ENCODE data around the gene LIME1.

Gene LIME1

DNA sequence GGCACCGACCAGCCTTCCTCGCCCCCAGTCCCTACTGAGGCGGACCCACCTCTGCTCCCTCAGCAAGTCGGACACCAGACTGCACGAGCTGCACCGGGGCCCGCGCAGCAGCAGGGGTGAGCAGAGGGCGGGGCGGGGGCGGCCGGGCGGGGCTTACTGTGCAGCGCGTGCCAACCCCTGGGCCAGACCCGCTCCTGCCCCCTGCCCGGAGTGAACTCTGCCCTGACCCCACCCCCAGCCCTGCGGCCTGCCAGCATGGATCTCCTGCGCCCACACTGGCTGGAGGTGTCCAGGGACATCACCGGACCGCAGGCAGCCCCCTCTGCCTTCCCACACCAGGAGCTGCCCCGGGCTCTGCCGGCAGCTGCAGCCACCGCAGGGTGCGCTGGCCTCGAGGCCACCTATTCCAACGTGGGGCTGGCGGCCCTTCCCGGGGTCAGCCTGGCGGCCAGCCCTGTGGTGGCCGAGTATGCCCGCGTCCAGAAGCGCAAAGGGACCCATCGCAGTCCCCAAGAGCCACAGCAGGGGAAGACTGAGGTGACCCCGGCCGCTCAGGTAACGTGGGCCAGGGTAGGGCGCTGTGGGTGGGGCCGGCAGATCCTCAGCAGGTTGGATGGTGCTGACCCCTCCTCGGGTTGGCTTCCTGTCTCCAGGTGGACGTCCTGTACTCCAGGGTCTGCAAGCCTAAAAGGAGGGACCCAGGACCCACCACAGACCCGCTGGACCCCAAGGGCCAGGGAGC lies 1.7 kb downstream of the LIME1 start:
- no peak for DNase-seq (ENCODE audit: low read depth in 3 of 3)

DNA sequence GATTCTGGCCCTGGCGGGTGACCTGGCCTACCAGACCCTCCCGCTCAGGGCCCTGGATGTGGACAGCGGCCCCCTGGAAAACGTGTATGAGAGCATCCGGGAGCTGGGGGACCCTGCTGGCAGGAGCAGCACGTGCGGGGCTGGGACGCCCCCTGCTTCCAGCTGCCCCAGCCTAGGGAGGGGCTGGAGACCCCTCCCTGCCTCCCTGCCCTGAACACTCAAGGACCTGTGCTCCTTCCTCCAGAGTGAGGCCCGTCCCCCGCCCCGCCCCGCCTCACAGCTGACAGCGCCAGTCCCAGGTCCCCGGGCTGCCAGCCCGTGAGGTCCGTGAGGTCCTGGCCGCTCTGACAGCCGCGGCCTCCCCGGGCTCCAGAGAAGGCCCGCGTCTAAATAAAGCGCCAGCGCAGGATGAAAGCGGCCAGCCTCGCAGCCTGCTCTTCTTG lies 2.2 kb downstream of the LIME1 start:
- no peak for DNase-seq (ENCODE audit: low read depth in 3 of 3)

DNA sequence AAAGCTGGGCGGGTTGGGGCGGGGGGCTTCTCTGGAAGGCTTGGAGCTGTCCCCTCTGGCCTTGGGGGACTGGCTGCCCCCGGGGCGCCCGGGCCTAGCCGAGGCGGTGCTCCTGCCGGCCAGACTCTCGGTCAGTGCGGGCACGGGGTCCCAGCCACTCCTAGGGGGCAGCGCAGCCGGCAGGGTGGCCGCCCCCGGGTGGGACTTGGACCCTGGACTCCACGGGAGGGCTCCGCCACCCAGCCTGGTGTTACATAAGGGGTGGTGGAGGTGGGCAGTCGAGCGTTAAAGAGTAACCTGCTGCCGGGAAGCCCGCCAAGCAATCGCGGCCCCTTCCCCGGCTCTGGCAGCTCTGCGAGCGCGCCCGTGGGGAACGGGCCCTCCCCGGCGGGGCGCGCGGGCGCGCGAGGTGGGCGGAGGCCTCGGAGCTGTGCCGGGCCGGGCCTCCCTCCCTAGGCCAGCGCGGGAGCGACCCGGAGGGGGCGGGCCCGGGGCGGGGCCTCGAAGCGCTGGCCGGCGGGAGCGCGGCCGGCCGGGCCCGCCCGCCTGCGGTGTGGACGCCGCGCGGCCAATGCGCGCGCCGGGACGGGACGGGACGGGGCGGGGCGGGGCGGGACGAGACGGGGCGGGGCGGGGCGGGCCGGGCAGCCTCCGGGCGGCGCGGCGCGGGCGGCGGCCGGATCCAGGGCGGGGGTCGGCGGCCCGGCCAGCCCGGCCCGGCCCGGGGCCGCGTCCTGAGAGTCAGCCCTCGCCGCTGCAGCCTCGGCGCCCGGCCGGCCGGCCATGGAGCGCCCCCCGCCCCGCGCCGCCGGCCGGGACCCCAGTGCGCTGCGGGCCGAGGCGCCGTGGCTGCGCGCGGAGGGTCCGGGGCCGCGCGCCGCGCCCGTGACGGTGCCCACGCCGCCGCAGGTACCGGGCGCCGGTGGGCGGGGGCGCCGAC lies 2.9 kb downstream of the LIME1 start, which contains the start of gene SLC2A4RG:
SLC2A4RG (plus strand) TSS at position 647 of the 940 bp plus-strand sequence; CDS start at position 784, 137 bp downstream.
- DNase-seq (ENCODE audit: low read depth in 3 of 3), result no peak

DNA sequence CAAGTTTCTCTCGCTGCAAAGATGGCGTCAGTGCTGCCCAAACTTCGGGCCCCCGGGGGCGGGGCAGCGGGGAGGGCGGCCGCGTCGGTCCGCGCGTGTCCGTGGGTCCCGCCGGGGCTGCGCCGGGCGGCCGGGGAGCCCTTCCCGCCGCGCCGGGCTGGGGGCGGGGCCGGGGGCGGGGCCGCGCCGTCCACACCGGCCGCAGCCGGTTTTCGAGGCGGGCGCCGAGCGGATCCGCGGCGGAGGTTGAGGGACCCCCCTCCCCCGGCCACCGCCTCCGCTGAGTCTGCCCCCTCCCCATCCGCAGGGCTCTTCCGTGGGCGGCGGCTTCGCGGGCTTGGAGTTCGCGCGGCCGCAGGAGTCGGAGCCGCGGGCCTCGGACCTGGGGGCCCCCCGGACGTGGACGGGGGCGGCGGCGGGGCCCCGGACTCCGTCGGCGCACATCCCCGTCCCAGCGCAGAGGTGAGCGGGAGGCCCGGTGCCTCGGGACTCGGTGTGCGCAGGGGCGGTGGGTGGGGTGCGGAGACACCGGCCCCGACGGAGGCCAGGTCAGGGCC lies 3.7 kb downstream of the LIME1 start:
- no peak for DNase-seq (ENCODE audit: low read depth in 3 of 3)

DNA sequence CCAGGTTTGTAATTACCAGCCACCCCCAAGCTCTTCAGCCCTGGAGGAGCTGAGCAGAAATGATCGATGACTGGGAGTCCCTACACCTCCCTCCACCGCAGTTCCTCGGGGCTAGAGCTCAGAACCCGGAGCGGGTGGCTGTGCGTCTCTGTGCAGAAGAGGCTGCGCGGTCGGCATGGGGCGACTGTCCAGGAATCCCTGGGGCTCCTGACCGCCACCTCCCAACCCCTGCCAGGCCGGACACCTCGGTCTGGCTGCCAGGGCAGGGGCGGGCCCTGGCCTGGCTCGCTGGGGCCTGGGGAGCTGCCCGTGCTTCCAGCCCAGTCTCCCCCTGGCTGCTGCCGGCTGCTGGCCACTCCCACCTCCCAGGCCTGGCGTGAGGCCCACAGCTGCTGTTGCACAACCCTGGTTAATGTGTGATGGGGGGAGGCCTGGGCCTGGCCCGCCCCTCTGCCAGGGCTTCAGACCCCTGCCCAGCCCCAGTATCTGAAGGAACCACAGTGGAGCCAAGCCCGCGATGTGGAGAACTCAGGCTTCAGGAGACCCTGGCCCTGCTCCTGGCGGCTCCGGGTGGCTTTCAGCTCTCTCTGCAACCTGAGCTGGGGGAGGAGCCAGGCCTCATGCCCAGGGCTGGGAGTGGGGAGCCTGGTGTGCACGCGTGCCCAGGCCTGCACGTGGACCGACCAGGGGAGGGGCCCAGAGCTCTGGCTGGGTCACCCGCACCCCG lies 4.3 kb downstream of the LIME1 start:
- no peak for DNase-seq (ENCODE audit: low read depth in 3 of 3)

DNA sequence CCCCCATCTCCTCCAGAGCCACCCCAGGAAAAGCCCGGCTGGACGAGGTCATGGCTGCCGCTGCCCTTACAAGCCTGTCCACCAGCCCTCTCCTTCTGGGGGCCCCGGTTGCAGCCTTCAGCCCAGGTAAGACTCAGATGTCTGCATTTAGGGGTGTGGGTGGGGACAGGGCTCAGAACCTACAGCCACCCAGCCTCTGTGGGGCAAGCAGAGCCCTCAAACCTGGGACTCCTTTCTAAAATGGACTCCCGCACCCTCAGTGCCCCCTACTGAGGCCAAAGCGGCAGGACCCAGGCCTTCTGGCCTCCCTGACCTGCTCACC lies 4.9 kb downstream of the LIME1 start:
- no peak for DNase-seq (ENCODE audit: low read depth in 3 of 3)

DNA sequence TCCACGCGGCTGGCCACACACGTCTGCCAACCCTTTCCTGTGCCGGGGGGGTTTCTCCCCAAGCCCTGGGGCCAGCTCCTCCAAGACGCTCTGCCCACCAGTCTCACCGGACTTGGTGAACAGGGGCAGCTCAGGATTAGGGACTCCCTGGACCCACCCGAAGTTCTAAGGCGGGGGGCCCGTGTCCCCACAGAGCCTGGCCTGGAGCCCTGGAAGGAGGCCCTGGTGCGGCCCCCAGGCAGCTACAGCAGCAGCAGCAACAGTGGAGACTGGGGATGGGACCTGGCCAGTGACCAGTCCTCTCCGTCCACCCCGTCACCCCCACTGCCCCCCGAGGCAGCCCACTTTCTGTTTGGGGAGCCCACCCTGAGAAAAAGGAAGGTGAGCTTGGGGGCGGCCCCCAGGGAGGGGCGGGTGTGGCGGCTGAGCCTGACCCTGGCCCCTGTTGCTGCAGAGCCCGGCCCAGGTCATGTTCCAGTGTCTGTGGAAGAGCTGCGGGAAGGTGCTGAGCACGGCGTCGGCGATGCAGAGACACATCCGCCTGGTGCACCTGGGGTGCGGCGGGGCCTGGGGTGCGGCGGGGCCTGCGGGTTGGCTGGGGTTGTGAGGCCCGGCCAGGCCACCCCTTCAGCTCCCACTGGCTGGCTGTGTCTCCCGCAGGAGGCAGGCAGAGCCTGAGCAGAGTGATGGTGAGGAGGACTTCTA lies 5.4 kb downstream of the LIME1 start:
- DNase-seq (ENCODE audit: low read depth in 3 of 3), result no peak

DNA sequence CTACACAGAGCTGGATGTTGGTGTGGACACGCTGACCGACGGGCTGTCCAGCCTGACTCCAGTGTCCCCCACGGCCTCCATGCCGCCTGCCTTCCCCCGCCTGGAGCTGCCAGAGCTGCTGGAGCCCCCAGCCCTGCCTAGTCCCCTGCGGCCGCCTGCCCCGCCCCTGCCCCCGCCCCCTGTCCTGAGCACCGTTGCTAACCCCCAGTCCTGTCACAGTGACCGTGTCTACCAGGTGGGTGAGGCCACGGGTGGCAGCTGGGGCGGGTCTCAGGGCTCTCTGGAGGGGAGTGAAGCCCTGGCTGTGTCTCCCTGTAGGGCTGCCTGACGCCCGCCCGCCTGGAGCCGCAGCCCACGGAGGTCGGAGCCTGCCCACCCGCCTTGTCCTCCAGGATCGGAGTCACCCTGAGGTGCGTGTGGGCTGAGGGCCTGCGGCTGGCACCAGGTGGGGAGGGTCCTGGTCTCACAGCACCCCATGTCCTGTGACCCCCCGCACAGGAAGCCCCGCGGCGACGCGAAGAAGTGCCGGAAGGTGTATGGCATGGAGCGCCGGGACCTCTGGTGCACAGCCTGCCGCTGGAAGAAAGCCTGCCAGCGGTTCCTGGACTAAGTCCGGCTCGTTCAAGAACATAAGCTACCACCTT lies 6.0 kb downstream of the LIME1 start:
- no peak for DNase-seq (ENCODE audit: low read depth in 3 of 3)

DNA sequence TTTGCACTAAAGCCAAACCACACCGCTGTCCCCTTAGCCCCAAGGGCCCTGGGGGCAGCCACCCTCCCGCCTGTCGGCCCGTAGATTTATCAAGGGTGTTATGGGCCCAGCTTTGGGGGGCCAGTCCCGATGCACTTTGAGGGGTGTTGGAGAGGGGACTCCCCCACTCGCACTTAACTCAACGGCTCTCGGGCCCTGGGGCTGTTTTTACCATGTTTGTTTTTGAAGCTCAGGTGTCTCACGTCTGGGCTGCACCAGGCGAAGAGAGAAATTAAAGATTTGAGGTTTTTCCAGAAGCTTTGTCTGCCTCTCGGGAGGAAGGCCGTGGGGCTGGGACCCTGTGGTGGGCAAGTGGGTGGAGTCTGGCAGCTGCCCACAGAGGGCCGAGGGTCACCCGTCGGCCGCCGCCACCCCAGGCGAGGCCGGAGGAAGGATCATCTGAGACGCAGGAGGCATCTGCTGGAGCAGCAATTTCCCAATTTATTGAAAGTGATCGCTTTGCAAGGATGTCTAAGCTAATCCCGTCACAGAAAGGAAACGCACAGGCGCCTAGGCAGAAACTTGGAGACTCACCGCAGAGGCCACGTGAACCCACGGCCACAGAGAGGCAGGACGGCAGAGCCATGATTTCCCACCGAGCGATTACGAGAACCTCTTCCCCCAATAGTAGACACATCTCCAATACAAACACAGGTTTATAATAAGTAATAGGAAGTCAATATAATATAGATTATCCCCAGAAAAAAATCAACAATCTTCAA lies 6.9 kb downstream of the LIME1 start:
- DNase-seq (ENCODE audit: low read depth in 3 of 3), result no peak

DNA sequence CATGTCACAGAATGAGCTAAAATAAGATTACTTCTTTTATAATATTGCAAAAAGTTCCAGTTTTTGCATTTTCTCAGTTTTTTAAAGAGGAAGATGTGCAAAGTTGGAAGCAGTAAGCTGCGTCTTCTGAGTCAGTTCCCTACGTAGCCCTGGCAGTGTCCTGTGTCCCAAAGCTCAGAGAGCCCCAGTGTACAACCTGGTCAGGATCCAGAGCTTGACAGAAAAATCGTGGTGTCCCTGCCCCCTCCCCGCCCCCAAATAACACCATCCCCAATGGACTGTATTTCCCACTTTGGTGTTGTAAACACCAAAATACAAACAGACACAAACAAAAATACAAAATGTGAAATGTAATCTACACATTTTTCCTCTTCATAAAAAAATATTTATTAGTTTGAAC lies 7.7 kb downstream of the LIME1 start:
- DNase-seq (ENCODE audit: low read depth in 3 of 3), result no peak

DNA sequence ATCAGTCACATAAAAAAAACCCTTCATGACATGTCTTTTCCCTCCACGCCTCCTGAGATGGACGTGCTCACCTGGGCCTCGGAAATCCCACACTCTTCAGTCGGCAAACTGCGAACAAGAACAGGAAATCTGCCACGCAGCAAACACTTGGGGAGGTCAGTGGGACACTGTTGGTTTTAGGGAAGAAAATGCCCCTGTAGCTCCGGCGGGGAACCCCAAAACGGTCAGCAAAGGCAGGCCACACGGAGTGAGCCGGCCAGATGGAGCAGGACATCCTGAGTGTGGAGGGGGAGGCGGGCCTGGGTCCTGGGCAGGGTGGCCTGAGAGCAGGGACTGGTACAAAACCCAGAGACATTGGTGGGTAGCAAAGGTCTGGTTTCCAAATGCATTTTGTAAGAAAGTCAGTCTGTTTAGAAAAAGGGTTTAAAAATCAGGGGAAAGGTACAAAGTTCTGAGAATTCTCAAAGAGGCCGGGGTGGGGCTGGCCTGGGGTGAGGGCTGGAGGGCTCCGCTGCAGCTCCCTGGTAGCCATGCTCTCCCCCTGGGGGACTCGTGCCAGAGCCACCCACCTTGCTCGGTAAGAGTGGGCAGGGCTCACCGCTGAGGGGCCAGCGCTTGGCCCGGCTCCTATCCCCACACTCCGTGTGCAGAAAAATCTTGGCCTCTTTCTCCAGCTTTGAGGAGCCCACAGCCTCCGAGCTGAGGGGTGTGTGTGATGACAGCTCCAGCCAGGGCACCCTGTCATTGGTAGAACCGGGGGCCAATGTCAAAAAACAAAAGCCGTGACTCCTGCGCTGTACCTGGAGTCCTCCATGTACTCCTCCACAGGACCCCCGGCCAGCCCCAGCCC lies 8.3 kb downstream of the LIME1 start:
- DNase-seq (ENCODE audit: low read depth in 3 of 3), result no peak

DNA sequence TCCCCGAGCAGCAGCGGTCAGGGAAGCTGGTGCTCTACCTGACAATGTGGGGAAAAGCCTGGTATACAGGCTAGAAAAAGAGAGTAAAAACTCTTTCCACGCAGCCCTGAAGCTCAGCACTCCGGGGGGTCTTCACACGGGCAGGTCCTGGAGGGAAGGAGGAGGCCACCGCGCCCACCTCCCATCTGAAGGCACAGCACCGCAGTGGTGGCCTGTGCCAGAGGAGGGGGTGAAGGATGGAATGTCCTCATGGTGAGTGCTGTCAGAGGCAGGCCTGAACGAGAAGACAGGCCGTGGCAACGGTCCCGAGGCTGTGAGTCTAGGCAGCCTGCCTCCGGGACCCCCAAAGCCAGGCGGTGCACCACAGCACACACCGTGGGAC lies 9.0 kb downstream of the LIME1 start:
- DNase-seq (ENCODE audit: low read depth in 3 of 3), result no peak

DNA sequence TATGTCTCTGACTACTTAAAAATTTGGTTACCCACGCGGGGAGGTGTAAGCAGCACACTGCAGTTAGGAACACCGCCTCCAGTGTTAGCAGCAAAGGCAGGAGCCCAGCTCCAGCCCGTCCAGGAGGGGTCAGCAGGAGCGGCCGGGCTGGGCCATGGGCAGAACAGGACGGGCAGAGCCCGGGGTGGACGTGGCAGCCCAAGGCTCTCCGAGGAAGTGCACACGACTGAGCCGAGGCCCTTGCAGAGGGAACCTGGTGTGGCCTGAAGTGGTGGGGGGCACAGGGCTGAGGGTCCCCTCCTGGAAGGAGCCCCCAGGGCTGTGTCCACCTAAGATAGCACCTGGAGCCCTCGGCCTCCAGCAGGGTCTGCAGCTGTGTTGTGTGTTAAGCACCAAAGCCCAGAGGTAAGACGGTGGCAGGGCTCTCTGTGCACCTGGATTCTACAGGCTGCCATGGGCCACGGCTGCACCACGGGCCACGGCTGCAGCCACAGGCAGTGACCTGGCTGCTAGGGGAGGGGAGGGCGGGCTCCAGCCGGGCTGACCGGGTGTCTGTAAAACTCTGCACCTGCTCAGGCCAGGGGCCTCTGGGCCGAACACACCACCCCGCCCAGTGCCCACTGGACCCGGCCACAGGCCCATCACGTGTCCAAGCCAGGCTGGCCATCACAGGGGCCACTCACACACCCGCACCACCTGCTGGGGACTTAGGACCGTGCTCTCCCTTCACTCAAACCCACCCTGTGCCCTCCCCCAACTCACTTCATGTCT lies 9.7 kb downstream of the LIME1 start:
- no peak for DNase-seq (ENCODE audit: low read depth in 3 of 3)

DNA sequence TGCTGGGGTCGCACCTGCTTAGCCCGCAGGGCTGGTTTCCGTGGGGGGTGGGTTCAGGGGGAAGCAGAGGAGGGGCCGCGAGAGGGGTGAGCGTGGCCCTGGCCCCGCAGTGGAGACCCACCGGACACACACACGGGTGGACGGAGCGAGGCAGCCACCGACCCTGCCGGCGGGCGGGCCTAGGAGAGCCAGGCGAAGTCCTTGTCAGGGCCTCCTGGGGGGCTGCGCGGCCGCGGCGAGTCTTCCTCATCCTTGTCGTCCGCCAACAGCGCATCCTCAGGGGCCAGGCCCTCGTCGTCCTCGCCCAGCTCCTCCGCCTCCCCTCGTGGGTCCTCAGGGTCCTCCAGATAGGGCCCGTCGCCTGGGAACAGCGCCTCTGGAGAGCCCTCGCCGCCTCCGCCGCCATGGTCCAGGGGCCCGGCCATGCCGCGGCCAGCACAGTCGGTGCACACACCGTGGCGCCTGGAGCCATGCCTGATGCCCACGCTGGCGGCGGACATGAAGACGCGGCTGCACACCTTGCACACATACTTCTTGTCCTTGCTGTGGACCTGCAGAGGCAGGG lies 10.4 kb downstream of the LIME1 start:
- DNase-seq (ENCODE audit: low read depth in 3 of 3), result no peak

DNA sequence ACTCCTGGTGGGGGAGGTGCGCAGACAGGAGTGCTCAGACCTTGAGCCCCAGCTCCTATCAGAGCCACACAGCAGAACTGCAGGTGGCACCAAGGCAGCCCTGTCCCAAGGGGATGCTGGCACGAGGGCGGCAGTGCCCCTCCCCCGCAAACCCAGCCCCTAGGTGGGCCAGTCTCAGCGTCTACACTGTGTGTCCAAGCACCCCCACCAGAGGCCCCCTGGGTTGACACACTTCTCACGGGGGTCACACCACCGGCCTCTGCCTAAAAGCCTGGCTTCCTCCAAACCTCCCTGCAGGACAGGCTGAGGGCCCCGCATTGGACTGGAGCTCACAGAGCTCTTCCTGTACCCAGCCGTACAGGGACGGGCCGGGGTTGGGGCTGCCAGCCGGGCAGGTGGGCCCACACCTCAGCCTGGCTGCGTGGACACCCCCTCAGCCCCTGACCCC lies 11.2 kb downstream of the LIME1 start:
- no peak for DNase-seq (ENCODE audit: low read depth in 3 of 3)

DNA sequence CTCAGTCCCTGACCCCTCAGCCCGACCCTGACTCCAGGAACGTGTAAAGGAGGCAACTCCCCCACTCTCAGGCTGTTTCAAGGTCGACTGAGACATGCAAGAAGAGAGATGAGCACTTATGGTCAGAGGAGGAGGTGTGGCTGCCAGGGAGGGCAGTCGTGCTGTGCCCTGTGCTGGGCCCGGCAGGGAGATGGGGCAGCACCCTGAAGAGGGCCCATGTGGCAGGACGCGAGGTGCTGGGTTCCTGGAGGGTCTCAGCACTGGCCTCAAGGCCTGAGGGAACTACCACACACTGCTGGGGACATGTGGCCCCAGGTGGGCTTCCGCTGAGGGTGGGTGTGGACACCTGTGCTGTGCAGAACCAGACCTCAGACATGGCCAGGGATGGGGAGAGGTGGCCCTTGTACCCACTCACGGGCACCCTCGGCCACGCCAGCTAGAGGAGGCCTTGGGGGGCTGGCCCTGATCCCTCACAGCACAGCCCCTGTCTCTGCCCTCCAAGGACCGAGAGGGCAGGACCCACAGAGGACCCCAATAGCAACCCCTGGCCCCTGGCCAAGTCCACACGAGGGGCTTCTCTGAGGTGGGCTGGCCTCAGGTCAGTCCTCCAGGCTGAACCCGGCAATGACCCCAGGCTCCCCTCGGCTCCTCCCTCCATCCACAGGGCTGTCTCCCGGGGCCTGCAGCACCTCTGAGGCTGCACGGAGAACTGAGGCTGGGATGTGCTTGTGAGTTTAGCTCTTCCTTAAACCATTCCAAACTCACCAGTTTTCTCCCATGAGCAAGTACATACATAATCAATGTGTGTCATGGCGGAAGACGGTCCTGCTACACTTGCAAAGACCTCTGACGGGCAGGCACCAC lies 11.8 kb downstream of the LIME1 start:
- DNase-seq (ENCODE audit: low read depth in 3 of 3), result no peak

DNA sequence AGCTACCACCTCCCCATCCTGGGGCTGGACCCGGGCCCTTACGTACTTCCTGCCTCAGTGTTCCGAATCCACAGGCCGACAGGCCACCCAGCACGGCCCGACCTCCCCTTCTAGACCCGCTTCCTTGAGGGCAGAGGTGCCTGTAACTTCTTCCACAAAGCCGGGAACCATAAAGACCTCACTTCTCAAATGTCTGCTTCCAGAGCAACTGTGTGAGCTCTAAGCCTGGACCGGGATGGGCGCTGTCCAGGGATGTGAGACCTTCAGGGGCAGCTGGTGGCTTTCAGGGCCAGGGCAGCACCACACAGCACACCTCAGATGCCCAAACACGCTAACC lies 12.4 kb downstream of the LIME1 start:
- no peak for DNase-seq (ENCODE audit: low read depth in 3 of 3)
